Measurements from ENCODE around the gene PDZRN4. TPM values are rescaled to one million over a fixed set of nuclear protein-coding genes. Genes with fewer than 3 reads are reported as not detected.
"Not testable (repeated sequence)": the region's sequence is repeated elsewhere in the genome, so short reads cannot be mapped to it uniquely, and the experiment has no call there.

PDZRN4 gene
- not detected in 2 replicates for total RNA-seq (2014; rRNA removed; shearing (Covaris generic))

DNA sequence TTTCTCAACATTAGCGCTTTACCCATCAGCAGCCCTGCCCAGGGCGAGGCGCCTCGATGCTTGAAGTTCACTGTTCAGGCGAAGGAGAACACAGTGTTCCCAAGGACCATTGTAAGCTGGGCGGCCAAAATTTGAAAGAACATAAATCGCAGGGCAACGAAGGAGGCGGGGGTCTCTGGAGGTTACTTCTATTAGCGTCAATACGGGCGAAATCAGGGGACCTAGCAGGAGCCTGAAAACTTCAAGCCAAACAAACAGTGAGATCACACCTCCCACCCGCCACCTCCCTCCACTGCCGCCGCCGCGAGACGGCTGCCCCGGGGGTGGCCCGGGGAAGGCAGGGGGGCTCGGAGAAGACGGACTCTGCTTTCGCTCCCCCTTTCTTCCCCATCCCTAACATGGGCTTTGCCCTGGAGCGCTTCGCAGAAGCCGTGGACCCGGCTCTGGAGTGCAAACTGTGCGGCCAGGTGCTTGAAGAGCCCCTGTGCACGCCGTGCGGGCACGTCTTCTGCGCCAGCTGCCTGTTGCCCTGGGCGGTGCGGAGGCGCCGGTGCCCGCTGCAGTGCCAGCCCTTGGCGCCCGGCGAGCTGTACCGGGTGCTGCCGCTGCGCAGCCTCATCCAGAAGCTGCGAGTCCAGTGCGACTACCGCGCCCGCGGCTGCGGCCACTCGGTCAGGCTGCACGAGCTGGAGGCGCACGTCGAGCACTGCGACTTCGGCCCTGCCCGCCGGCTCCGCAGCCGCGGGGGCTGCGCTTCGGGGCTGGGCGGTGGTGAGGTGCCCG lies at the start of gene PDZRN4:
Gene PDZRN4, plus strand, starts transcription at position 263 of the 783 bp plus-strand sequence.
- DNase-seq (ENCODE audit: low read depth) = no peak

DNA sequence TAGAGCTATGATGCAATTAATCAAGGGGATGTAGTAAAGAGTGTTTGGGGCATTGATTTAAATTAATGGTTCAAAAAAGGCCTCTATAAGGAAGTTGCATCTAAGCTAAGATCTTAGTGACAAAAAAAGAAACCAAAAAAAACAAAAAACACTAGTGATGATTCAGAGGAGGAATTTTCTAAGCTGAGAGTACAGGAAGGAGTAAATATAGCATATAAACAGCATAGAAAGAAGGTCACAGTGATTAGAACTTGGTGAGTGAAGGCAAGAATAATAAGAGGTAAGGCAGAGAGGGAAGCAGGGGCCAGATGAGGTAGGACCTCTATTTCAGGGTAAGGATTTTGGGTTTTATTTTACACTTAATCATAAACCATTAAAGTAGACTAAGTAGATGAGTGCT lies 48.0 kb upstream of the PDZRN4 start:
- no peak for DNase-seq (ENCODE audit: low read depth)

DNA sequence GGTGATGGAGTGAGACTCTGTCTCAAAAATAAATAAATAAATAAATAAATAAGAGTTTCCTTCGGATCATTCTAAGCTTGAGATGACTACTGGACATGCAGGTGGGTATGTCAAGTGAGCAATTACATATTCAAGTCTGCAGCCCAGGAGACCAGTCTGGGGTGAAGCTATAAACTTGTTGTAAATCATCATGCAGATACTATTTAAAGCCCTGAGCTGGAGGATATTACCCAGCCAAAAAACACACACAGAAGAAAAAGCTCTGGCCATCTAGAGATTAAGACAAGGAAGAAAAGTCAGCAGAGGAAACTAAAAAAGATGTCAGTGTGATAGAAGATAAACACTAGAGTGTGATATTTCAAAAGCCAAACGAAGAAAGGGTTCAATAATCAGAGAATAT lies 47.0 kb upstream of the PDZRN4 start:
- DNase-seq (ENCODE audit: low read depth) = no peak

DNA sequence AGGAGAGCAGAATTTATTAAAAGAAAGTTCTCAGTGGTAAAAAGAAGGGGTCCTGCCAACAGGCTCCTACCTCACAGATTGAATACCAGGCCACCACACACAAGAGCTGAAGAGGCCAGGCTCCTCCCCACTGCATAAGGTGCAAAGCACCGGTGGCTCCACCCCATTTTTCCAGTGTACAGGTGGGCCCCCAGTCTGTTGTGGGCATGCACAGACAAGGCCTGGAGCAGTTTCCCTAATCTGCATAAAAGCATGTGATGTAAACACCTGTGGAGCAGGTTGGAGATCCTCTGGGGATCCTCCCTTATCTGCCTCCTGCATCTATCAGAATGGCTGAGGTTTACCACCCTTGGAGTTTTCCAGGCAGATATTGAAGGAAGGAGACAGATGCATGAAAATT lies 45.7 kb upstream of the PDZRN4 start:
- DNase-seq (ENCODE audit: low read depth) = no peak

DNA sequence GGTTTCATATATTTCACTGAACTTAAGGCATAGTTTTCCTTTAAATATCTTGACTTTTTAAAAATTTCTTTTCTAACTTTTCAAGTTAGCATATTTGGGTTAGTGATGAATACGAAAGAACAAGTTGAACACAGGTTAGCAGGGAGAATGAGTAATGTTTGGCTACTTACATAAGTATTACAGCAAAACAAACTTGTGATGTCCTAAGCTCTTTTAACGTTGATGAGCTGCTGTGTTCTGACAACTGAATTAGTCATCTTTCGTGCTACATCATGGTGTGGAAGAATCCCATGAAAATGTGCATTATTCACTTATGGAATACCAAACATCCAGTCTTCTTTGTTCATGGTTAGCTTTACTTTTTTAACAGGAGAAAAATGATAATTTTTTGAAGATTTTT lies 36.3 kb upstream of the PDZRN4 start:
- no peak for DNase-seq (ENCODE audit: low read depth)

DNA sequence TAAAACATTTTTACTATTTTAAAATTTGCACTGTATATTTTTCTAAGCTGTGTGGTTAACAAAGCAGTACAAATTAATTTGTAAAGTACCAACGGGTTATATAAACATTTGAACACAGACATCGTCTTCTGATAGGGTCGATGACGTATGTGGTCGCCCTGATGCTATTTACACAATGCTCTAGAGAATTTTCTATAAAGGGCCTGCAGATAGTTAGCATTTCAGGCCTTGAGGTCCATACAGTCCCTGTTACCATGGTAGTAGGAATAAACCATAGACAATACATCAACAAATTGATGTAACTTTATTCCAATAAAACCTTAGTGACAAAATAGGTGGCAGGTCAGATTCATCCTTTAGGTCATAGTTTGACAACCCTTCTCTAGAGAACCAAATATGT lies 25.7 kb upstream of the PDZRN4 start:
- no peak for DNase-seq (ENCODE audit: low read depth)

DNA sequence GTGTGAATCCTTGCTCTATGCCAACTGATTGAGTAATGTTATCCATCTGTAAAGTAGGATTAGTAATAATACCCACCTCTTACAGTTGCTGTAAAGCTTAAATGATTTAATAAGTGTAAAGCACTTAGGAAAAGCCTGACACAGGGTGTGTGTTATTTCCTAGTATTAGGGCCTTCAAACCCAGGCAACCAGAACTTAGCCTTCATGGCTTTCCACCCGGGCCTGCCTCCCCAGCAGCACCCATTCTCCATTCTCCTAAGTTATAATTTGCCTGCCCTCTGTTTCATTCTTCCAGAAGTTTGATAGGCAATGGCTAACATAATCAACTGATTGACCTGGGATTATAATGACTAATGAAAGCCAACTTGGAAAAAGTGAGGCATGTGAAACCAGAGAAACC lies 20.4 kb upstream of the PDZRN4 start:
- no peak for DNase-seq (ENCODE audit: low read depth)

DNA sequence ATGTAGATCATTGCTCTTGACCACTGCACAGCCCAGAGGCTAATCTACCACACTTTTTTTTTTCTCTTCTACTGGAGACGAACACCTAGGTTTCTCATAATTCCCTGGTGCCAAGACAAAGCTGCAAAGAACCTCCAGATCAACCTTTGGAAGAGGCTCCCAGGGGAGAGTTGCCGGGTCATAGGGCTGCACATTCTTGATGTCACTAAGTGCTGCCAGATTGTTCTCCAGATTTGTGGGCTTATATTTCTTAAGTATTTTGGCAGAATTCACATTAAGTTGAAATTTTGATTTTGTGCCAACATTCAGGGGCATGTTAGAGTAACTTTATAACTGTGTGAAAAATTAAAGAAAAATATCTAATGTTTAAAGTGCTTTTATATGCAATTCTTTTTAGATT lies 13.5 kb upstream of the PDZRN4 start:
- no peak for DNase-seq (ENCODE audit: low read depth)

DNA sequence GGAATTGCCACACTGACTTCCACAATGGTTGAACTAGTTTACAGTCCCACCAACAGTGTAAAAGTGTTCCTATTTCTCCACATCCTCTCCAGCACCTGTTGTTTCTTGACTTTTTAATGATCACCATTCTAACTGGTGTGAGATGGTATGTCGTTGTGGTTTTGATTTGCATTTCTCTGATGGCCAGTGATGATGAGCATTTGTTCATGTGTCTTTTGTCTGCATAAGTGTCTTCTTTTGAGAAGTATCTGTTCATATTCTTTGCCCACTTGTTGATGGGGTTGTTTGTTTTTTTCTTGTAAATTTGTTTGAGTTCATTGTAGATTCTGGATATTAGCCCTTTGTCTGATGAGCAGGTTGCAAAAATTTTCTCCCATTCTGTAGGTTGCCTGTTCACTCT lies 8.6 kb upstream of the PDZRN4 start:
- not testable (repeated sequence) for DNase-seq (ENCODE audit: low read depth)

DNA sequence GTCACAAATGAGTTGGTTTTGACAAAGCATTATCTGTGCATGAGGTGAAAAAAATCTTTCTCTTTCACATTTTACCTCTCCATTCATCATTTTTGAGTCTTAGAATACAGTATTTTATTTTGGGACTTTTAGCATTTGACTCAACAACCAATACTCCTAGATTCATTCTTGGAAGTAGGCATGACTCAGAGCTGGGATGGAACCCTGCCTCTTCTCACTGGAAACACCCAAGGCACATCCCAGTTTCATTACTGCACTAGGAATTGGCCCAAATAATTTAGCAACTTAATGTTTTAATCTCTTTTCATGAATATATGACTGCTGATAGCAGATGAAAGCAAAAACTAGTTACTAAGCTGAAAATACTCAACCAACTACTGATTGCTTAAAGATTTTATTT lies 3.3 kb upstream of the PDZRN4 start:
- no peak for DNase-seq (ENCODE audit: low read depth)

DNA sequence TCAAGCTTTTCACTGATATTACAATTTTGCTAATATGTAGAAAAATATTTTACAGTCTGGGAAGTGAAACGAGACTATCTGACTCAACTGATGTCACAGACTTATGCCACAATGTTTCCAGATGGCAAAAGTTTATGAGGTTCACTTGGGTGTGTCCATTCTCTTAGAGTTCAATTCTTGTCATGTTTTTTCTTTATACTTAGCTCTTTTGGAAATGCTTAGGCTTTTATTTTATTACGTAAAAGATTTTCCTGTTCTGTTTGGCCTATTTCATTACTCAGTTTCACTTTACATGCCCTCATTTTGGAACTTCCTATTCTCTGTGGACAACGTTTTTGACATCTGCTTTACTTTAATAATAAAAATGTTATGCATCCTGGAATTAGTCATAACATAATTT lies 2.1 kb upstream of the PDZRN4 start:
- DNase-seq (ENCODE audit: low read depth) = no peak

DNA sequence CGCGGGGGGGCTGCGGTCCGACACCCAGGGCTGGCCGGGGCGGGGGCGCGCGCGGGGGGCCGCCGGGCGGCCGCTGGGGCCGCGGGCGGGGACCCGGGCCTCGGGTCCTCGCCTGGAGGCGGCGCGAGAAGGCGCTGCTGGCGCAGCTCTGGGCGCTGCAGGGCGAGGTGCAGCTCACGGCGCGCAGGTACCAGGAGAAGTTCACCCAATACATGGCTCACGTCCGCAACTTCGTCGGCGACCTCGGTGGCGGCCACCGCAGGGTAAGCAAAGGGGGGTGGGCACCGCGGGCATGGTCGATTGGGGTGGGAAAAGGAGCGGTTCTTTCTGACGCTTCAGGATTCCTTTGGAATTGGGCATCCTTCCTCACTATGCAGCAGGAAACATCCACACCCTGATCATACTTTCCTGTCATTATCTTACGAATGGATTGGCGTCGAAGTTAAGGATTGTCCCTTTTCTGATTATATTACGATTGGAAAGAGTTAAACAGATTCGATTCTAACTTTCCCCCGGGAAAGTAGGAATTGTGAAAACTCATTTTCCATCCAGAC lies 798 bp downstream of the PDZRN4 start:
- DNase-seq (ENCODE audit: low read depth) = no peak

DNA sequence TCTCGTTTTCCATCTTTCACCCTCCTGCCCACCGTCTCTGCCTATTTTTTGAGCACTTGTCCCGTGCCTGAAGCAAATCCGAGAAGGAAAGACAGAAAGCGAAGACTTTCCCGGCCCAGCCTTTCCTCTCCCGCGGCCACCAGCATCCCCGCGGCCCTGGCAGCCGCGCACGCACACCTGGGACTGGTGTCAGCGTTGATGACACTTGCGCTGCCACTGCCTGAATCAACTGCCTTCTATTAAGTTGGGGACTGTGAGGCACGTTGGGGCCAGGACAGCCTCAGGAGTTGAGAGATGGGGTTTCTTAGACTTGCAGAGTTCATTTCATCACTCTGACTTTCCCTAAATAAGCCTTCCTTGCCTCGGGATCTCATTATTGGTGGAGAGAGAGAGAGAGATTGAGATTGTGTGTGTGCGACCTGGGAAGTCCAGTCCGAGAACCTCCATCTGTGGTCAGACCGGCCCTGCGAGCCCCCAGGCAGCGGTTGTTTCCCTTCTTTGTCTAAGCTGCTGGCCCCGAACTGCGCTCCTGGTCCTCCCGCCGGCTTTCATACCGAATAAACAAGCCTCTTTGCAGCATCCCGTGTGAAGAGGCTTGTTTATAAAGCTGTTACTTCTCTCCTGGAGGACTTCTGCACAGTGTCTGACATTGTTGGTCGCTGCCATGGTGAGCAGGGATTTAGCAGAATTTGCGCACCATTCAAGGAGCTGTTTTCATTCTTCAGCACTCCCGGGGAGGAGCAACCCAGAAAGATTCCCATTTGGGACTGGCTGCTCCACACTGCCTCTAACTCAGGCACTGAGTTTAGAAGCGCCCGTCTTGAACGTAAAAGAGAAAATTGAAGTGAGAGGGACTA lies 1.5 kb downstream of the PDZRN4 start:
- no peak for DNase-seq (ENCODE audit: low read depth)

DNA sequence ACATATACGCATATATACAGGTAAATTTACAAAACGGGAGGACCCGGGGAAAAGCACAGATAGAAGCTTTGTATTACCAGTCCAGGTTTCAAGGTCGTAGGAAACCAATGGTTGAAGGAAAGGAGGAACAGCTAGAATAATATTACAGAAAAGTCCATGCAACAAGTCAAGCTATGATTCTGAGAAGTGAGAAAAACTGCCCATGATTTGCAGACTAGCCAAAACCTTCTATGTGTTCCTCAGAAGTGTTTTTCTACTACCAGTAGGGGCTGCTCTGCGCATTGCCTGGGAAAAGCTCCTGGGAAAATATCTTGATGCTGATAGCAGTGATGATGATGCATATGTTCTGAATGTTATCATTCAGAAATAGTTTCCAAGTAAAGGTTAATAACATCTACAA lies 2.2 kb downstream of the PDZRN4 start:
- no peak for DNase-seq (ENCODE audit: low read depth)

DNA sequence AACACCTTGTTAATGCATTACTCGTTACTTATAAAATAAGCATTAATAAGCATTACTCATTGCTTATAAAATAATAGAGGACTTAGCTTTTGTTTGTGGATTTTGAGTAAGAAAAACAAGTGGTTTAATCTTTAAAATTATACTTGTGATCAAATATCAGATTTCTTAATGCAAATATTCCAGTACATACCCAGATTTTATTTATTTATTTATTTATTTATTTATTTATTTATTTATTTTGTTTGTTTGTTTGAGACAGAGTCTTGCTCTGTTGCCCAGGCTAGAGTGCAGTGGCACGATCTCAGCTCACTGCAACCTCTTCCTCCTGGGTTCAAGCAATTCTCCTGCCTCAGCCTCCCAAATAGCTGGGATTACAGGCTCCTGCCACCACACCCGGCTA lies 3.4 kb downstream of the PDZRN4 start:
- not testable (repeated sequence) for DNase-seq (ENCODE audit: low read depth)

DNA sequence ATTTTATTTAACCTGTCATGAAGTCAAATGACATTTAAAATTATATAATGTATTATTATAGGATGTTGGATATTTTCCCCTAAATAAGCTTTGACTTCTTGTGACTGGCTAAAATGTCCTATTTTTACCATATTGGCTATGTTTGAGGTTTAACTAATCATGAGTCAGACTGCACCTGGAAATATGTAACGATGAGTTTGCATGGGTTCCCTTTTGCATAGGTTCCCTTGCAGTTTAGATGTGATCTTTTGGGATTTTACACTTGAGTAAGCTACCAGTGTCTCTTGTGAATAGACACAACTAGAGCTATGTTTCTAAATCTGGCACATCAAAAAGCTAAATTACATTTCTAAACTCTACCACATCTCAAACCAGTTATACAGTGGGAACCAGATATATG lies 5.2 kb downstream of the PDZRN4 start:
- DNase-seq (ENCODE audit: low read depth) = no peak

DNA sequence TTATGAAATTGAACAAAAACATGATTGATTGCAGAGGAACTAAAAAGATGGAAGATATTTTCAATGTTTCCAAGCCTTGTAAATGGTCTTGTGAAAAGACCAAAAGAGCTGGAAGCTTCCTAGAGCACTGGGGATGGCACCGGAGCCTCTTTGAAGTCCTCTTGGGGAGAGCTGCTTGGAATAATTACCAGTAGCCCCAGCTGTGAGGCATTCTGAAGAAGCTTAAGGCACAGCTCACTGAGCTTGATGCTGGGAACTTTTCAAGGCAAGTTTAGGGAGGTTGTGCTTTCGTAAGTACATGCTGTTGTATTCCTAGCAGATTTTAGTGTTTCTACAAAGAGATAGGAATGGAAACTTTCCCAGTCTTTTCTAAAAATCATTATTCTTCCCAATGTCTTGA lies 13.9 kb downstream of the PDZRN4 start:
- no peak for DNase-seq (ENCODE audit: low read depth)

DNA sequence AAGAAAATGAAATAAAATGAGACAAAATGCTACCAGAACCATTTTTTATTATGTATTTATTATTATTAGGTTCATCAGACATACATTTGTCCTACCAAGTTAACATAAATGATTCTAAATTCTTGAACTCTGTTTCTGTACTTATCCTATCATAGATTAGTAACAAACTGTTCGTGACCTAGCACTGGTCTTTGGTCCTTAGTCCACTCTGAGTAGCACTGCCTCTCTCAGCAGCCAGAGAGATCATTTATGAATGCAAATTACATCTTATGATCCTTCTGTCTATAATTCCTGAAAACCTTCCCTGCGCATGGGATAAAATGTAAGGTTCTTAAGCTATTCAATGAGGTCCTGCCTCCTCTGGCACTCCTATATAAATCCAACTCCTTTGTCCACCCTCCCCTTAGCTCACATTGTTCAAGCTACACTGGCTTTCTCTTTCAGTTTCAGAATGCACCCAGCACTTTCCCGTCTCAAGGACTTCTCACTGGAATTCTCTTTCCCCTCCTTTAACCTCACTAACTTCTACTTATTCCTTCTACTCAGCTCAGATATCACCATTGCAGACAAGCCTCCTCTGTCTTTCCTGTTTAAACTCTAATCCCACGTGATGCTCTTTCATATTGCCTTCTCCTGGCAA lies 17.1 kb downstream of the PDZRN4 start:
- no peak for DNase-seq (ENCODE audit: low read depth)

DNA sequence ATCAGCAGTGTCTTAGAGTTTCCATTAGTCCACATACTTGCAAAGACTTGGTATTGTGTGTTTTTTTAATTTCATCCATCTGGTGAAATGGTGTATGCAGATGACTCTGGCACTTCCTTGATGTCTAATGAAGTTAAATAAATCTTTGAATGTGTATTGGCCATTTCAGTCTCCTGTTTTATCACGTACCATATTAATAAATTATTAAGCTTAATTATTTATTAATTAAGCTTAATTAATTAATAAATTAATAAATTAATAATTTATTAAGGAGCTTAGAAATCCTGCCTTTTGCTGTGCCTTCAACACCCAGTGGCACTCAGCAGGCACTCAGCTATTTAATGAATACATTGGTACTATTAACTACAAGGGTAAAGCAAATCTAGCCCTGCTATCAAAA lies 18.2 kb downstream of the PDZRN4 start:
- no peak for DNase-seq (ENCODE audit: low read depth)

DNA sequence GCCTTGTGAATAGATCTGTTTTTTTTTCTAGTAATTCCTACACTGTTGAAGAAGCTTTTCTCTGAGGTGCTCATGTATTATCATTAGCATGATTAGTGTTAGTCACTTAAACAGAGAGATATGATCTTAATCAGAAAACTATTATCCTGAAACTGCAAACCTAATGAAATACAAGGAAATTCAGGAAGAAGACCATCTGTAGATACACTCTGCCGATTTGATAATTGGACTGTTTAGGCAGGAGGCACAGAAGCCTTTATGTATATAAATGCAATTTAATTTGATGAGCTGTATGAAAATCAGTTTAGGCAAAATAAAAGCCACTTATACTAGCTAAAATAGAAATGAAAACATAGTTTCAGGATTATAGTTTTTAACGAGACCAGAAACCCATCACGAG lies 23.3 kb downstream of the PDZRN4 start:
- DNase-seq (ENCODE audit: low read depth) = no peak

DNA sequence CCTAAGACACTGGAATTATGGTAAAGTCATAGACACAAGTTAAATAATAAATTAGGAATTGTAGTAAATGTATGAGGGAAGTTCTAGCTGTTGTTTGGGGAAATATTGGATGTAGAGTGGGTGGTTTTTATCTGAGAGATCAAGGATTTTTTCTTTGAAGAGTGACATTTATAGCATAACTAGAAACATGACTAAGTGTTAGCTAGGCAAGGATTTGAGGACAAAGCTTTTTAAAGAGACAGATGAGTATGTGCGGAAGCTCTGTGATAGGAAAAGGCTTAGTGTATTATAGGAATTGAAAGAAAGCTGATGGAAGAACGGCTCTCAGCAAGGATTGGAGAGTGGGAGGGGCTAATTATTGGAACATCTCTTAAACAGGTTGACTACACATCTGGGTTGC lies 24.5 kb downstream of the PDZRN4 start:
- DNase-seq (ENCODE audit: low read depth) = no peak

DNA sequence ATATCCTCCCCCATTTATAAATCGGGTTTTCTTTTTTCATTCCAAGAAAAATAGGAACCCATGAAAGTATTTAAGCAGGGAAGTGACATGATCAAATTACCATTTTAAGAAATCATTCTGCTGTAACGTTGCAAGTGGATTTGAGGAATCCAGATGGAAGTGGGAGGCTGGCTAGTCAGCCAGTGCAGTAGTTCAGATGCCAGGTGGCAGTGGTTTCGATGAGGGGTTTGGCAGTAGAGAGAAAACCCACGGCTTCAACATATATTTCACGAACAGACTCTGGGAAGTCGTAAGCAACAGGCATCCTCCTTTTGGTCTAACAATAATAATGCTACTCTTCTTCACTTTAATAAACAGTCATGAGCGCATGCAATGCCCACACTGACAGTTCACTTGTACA lies 25.0 kb downstream of the PDZRN4 start:
- DNase-seq (ENCODE audit: low read depth) = no peak
